Stimulated activated CD8-positive, alpha-beta memory T cell treated with anti-CD3 and anti-CD28 coated beads, Interleukin-7, amount 100 ng/mL, for 48 hours (primary cell): ENCODE measurements around the gene DAPK3.
"Not testable (repeated sequence)": the region's sequence is repeated elsewhere in the genome, so short reads cannot be mapped to it uniquely, and the experiment has no call there.

Experiments
- DNase-seq, 2 donors: peaks; one replicate each; pipeline ENCODE4 v3.0.0-alpha.2; 2020; ENCODE audit warnings: low read depth in 1 of 2; ENCODE audit errors: extremely low read depth in 1 of 2

Gene DAPK3

DNA sequence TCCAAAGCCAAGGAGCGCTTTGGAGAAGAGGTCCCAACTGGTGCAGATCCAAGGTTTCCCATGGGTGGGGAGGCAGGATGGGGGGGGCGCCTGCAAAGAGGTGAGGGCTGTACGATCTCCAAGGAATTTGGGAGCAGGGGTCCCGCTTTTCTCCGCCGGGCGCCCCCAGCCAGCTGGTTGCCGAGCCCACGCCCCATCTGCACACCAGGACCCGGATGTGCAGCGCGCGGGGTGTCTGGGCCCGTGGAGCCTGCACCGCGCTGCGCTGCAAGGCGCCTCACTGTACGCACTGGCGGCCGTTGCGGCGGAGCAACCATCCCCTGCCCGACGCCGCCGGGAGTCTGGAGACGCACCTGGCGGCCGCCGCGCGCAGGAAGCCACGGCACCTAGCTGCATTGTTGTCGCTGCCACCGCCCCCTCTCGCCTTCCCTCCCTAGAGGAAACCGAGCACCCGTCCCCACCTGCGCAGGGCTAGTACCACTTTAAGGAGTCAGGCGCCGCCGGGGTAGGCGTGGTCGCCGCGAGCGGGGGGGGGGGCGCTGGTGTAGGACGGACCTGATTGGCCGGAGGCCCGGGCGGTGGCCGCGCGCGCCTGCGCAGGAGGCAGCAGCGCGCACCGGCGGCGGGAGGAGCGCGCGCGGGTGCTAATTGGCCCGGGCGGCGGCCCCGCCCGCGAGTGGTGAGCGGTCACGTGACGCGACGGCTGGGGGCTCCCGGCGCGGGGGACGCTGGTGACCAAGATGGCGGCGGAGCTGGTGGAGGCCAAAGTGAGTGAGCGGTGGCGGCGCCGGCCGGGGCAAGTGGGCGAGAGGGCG is 36.3 kb upstream of the DAPK3 start, which contains the start of gene PIAS4:
PIAS4 (plus strand) TSS at position 716 of the 815 bp plus-strand sequence; CDS start at position 741, 25 bp downstream.
- DNase-seq = peak; percentile 84 to 97

DNA sequence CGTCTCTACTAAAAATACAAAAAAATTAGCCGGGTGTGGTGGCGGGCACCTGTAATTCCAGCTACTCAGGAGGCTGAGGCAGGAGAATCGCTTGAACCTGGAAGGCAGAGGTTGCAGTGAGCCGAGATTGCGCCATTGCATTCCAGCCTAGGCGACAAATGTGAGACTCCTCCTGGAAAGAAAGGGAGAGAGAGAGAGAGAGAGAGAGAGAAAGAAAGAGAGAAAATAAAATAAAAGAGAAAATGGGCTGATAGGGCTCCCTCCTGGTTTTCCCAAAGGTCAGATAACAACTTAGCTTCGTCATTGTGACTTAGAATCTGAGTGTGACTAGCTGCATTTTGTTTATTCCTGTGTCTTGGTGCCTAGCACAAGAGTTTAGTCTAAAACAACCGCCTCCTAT is 34.5 kb upstream of the DAPK3 start:
- DNase-seq = not testable (repeated sequence)

DNA sequence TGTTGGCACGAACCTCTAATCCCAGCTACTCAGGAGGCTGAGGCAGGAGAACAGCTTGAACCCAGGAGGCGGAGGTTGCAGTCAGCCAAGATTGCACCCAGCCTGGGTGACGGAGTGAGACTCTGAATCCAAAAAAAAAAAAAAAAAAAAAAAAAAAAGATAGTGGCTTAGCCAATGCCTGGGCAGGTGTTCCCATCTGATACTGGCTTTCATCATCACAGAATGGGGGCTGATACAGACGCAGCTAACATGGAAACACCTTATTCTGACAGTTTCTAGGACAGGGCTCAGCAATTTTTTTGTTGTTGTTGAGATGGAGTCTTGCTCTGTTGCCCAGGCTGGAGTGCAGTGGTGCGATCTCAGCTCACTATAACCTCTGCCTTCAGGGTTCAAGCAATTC is 29.9 kb upstream of the DAPK3 start:
- DNase-seq = not testable (repeated sequence)

DNA sequence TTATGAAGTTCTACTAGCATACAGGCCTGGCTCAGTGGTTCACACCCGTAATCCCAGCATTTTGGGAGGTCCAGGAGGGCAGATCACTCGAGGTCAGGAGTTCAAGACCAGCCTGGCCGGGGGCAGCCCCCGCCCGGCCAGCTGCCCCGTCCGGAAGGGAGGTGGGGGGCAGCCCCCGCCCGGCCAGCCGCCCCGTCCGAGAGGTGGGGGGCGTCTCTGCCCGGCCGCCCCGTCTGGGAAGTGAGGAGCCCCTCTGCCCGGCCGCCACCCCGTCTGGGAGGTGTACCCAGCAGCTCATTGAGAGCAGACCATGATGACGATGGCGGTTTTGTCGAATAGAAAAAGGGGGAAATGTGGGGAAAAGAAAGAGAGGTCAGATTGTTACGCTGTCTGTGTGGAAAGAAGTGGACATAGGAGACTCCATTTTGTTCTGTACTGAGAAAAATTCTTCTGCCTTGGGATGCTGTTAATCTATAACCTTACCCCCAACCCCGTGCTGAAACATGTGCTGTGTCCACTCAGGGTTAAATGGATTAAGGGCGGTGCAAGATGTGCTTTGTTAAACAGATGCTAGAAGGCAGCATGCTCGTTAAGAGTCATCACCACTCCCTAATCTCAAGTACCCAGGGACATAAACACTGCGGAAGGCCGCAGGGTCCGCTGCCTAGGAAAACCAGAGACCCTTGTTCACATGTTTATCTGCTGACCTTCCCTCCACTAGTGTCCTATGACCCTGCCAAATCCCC is 27.9 kb upstream of the DAPK3 start:
- DNase-seq = not testable (repeated sequence)

DNA sequence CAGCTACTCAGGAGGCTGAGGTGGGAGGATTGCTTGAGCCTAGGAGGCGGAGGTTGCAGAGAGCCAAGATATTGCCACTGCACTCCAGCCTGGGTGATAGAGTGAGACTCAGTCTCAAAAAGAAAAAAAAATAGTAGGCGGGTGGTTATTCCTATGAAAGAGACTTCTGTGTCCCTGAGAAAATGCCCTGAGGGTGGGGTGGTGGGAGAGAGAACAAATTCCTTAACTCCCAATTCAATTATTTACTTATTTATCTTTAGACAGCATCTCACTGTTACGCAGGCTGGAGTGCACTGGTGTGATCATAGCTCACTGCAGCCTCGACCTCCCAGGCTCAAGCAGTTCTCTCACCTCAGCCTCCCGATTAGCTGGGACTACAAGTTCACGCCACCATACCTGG is 24.7 kb upstream of the DAPK3 start:
- DNase-seq = no peak

DNA sequence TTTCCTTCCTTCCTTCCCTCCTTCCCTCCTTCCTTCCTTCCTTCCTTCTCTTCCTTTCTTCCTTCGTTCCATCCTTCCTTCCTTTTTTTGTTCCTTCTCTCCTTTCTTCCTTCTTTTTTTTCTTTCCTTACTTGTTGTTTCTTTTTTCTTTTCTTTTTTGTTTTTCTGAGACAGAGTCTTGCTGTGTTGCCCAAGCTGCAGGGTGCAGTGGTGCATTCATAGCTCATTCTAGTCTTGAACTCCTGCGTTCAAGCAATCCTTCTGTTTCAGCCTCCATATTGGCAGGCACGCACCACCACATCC is 19.9 kb upstream of the DAPK3 start:
- no peak for DNase-seq

DNA sequence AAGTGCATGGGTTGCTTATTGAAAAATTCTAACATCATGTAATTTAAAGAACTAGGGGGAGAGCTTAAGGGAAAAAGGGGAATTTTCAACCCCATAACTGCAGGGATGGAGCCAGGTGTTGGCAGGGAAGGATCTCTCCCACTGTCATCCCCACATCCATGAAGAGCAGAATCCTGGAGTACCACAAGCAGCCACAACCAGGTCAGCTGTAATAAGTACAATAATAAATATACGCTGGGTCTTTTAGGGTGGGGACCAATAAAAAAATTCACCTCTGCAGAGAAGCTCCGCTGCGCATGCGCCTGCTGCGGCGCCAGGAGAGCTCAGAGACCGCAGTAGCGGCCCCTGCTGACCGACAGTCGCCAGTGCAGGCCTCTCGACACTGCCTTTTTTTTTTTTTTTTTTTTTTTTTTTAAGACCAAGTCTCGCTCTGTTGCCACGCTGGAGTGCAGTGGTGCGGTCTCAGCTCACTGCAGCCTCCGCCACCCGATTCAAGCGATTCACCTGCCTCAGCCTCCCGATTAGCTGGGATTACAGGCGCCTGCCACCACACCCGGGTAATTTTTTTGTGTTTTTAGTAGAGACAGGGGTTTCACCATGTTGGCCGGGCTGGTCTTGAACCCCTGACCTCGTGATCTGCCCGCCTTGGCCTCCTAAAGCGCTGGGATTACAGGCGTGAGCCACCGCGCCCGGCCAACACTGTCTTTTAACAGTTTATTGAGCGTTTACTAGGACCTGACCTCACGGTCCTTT is 16.9 kb upstream of the DAPK3 start:
- peak; percentile 75 to 80 for DNase-seq

DNA sequence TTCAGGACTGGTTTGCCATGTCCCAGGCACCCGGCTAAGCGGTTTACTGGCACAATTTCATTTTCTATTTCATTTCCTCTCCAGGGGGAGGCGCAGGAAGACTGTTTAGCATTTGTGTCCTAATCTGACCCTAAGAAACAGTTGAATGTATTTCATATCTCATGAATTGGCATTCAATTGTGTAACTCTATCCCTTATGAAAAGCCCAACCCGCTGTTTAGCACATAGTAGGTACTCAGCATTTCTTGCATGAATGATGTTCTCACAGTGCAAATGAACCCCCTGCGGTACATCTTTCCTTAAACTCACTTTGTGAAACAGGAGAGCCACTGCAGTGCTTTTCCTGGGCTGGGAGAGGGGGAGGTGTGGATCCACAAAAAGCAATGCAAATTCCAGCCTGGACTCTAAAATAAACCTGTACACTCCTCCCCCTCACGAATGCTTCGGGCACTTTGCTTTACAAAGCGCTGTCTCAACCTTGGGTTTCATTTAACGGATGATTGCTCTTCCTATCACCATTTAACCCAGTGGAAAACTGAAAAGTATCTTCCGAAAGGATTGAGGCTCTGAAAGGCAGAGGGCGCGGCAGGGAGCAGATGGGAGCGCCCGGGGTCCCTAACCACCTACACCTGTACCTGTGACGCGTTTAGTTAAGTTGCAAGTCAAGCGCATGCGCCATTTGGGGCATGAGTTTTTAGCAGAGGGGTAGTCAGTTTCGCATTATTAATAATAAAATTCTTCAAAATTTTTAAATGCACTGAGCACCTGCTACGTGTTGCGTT is 15.6 kb upstream of the DAPK3 start:
- DNase-seq = no peak

DNA sequence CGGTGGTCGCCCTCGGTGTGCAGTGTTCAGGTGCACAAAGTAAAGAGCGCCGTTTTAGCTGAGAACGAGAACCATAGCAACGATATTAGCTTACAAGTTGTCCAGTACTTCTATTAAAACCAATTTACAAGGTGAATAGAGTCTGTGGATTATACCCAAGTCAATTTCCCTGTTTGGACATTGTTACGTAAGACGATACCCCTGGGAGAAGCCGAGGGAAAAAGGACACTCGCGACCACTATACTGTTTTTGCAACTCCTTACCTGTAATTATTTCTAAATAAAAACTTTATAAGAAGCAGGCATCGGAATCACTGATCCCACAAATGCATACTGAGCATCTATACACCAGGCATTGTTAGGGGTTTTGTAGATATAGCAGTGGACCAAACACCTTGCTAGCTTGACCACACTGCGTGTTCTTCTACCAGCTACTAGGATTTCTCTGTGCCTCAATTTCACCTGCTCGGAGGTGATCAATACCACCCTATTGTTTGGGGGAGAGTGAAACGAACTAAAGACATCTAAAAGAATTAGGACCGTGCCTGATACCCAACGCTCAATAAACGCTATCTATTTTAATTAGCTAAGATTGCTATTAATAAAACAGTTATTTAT is 14.9 kb upstream of the DAPK3 start:
- DNase-seq = no peak

DNA sequence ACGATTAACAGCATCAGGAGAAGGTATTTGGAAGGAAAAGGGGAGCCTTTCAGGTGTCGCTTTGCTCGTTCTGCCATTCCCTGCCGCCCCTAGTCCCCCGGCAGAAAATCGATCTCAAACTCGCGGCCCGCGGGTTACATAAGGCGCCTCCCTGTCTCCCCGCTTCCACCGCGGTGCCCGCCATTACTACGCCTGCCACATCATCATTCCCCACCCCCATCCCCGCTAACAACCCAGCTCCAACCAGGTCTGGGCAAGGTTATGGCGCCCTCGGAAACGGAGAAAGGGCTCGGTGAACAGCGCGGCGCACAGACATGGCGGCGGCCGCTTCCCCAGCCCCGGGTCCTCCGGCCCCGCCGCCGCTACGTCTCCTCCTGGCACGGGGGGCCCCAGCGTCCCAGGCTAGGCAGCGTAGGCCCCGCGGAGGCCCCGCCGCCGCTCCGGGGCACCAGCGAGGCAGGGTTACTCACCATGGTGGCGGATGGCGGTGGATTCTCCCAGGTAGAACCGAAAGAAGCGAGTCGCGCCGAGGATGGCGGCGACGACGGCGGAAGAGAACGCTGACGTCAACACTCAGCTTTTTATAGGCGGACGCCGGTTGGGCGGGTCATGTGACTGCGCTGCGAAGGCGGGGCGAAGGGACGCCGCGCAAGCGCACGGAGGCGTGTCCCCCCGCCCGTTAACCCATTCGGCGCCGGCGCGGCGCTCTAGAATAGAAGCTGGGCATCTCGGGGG is 14.2 kb upstream of the DAPK3 start, which contains the start of gene EEF2:
EEF2 (minus strand) TSS at position 556 of the 735 bp plus-strand sequence; CDS start at position 473, 83 bp downstream.
- peak; percentile 71 to 73 for DNase-seq

DNA sequence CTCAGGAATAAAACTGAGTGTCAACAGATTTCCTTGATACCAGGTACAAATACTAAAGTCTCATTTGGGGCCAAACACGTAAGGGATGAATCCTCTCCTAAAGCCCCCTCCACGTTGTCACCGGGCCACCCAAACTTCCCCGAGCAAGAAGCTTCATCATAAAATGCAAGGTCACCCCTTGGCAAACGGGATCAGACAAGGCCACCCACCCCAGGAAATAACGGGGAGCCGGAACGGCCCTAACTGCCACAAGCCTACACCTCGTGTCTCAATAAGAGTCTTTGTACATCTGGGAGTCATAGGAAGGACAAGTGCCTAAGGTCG is 13.6 kb upstream of the DAPK3 start:
- no peak for DNase-seq

DNA sequence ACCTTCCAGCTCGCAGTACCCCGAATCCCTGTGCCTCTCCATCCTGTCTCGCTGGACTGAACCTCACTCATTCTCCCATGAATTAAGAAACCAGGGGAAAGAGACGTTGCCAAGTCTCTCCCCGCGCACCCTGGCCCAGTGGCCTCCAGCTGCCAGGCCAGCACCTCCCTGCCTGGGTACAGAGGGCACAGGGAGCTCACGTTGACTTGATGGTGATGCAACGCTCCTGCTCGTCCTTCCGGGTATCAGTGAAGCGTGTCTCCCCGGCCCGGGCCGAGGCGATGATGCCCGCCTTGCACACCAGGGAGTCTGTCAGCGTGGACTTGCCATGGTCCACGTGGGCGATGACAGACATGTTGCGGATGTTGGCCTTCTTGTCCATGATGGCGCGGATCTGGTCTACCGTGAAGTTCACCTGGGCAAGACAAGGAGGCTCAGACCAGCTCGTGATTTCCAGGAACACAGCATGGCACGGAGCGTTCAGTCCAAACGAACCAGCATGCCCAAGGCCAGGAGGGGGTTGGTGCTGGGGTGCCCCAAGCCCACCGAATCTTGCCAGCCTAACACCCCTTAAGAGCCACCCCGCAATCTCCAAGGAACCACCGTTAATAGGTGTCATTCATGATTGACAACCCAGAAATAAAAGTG is 13.2 kb upstream of the DAPK3 start:
- no peak for DNase-seq

DNA sequence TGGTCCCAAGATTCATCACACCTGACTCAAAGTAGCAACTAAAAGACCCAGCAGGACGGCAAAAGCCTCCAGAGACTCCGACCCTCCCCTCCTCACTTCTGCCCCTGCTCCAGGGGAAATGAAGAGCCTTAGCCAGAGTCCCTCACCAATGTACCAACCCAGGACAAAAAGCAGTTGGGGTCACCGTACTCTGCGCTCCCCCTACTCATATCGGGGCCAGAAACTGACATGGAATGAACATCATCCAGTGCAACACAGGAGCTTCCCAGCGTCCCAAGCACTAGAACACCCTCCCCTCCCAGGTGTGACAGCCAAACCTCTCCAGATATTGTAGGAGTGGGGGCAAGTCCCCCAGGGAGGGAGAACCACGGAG is 12.6 kb upstream of the DAPK3 start:
- DNase-seq = no peak

DNA sequence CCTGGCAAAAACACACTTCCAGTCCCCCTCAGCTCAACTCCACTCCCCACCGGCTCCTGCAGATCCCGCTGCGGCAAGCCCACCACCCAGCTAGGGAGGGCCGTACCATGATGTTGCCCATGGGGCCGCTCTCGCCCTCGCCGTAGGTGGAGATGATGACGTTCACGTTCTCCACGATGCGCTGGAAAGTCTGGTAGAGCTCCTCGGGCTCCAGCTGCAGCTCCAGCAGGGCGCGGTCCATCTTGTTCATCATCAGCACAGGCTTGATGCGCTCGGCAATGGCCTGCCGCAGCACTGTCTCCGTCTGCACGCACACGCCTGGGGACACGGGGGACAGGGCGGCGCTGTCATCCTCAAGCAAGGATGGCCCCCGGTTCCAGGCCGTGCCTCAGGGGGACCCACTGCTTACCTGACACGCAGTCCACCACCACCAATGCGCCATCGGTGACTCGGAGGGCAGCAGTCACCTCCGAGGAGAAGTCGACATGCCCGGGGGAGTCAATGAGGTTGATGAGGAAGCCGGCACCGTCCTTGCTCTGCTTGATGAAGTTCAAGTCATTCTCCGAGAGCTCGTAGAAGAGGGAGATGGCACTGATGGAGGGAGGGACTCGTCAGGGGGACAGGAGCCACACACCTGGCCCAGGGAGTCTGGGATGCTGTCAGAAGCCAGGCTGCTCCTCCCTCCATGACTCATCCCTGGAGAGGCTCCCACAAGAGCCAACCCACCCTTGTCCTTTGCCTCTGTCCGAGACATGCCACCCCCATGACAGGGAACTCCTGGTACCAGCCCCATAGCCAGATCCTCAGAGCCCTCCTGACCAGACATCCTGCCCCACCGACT is 12.0 kb upstream of the DAPK3 start:
- DNase-seq = no peak

DNA sequence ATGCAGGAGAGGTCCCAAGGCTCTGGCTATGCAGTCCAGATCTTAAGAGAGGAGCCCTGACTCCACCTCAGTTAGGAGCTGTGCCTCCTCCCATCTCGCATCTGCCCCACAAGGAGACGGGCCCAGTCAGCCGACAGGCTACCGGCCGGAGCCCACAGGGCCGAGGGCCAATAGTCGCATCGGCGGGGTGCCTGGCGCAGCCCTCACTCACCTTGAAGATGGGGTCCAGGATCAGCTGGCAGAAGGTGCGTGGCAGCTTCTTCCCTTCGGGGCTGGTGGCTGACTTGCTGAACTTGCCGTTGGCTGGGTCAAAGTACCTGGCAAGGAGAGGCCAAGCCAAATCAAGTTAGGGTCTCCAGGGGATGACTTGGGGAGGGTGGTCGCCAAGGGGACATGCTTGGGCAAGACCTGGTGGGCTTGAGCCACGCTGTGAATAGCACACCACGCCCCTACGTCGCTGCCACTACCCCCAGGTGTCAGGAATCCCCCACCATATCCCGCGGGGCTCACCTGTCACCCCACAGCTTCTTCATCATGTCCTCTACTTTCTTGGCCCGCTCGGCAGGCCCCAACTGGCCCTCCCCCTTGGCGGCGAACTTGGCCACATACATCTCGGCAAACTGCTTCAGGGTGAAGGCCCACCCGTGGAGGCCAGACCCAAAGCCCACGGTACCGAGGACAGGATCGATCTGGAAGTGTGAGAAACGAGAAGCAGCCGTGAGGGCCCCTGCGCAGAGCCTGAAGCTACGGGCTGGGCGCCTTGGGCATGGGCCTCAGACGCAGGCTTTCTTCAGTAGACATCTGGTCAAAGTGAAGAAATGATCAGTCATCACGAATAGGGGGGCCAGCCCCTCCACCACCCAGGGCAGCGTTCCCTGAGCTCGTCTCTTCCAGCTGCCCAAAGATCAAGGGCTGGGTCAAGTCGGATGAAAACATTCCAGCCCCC is 11.1 kb upstream of the DAPK3 start:
- DNase-seq = no peak

DNA sequence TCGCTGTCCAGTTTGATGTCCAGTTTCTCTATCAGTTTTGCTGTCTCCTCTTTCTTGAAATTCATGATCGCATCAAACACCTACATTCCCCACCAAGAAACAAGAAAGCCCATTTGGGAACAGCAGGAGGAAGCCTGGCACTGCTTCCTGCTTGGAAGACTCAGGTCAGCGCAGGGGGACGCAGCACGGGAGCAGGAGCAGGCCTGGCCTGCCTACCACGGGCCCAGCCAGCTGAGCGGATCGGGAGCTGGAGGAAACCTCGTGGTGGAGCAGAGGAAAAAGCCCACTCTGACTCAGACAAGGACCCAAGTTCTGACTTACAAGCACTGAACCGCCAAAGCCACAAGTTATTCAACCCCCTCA is 10.5 kb upstream of the DAPK3 start:
- no peak for DNase-seq
